ENCODE data around the gene GET3. TPM values are rescaled to one million over a fixed set of nuclear protein-coding genes. Genes with fewer than 3 reads are reported as not detected.
"Not testable (repeated sequence)": the region's sequence is repeated elsewhere in the genome, so short reads cannot be mapped to it uniquely, and the experiment has no call there.

The GET3 gene
- polyA plus RNA-seq, 6 donors from 2014 or later: 46.3 to 105 (median 53.5) TPM

DNA sequence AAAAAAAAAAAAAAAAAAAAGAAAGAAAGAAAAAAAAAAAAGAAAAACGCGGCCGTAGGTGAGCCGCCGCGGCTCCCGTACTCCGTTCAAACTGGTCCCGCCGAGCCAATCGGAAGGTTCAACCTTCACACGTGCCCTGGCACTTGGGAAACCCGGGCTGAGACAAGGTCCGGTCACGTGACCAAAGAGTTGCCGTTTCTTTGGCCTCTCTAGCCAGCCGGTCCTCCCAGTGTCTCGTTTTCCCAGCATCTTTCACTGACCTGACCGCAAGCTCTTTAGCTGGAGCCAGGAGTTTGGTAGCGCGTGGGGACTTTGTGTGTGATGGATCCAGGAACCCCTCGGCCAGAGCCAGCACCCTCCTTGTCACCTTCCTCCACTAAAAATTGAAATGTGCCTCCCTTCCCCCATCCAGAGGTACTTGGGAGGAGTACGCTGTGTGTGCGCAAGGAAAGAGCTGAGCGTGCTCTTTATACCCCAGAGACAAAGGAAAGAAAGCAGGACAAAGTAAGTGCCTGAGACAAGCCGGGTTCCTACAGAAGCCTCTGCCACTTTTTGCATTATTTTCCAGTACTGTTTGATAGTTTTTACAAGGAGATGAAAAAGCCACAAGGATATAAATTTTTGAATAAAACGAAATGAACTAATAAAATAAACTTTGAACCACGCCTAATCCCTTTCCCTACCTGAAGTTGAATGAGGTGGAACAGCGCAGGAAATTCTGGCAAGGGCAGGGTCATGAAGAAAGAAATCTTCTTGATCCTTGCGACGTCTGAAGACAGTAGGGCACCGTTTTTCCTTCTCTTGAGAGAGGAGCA lies 14.5 kb upstream of the GET3 start:
- H3K36me3 Mint-ChIP-seq: no peaks in the 10 kb centered on the region
- peak; percentile 91 to 92 for ATAC-seq (ENCODE audit: low read depth in 2 of 2)
- DNase-seq: peak; percentile 90
- H3K27me3 Mint-ChIP-seq: no peaks in the 10 kb centered on the region
- no peaks in the 10 kb centered on the region for H3K9me3 Mint-ChIP-seq
- H3K4me3 Mint-ChIP-seq: peak overlapping the region; percentile 85 to 98 (median 96)
- peaks cover 37 to 55% (median 44%) of the 10 kb centered on the region in 3 donors for H3K4me1 Mint-ChIP-seq
- peak overlapping the region; percentile 79 to 96 (median 93) for H3K27ac Mint-ChIP-seq

DNA sequence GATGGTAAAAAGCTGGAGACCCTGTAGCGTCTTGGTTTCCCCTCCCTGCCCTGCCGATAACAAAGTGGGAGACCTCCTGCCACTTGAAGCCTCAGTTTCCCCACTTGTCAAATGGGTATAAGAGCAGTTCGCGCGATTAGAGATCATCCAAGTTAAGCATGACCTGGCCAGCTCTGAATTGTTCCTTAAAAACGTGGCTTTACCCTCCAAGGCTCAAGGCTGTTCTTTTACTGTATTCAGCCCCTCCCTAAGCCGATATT lies 14.0 kb upstream of the GET3 start:
- H3K4me3 Mint-ChIP-seq: peak overlapping the region; percentile 85 to 98 (median 96)
- H3K9me3 Mint-ChIP-seq: no peaks in the 10 kb centered on the region
- ATAC-seq (ENCODE audit: low read depth in 2 of 2) (no peak), DNase-seq (no peak)
- H3K27me3 Mint-ChIP-seq: no peaks in the 10 kb centered on the region
- H3K4me1 Mint-ChIP-seq: peaks cover 37 to 58% (median 50%) of the 10 kb centered on the region in 3 donors
- peak overlapping the region in 5 of 6 donors; percentile 1 to 96 (median 91) for H3K27ac Mint-ChIP-seq
- H3K36me3 Mint-ChIP-seq: no peaks in the 10 kb centered on the region

GRCh38 chr19:12723641-12724426 lies 13.5 kb upstream of the GET3 start, which contains the start of gene TNPO2:
Gene TNPO2, minus strand, starts transcription at chr19:12723932. Its CDS starts 2,955 bp downstream, at chr19:12720977.
- no peaks in the 10 kb centered on the region for H3K36me3 Mint-ChIP-seq
- no peaks in the 10 kb centered on the region for H3K9me3 Mint-ChIP-seq
- H3K27ac Mint-ChIP-seq: peak within 1 kb of the TSS; percentile 91 to 99 (median 94)
- peaks cover 37 to 58% (median 55%) of the 10 kb centered on the region in 3 donors for H3K4me1 Mint-ChIP-seq
- DNase-seq (peak; percentile 56), ATAC-seq (ENCODE audit: low read depth in 2 of 2) (peak; percentile 35 to 38)
- no peaks in the 10 kb centered on the region for H3K27me3 Mint-ChIP-seq
- H3K4me3 Mint-ChIP-seq: peak within 1 kb of the TSS; percentile 85 to 98 (median 96)

- not testable (repeated sequence) for H3K27ac Mint-ChIP-seq; H3K9me3 Mint-ChIP-seq; ATAC-seq (ENCODE audit: low read depth in 2 of 2); H3K27me3 Mint-ChIP-seq; DNase-seq
- H3K4me1 Mint-ChIP-seq: peaks cover 47 to 69% (median 63%) of the 10 kb centered on the region in 3 donors
- peak overlapping the region in 1 of 8 donors; percentile 55 for H3K4me3 Mint-ChIP-seq
- H3K36me3 Mint-ChIP-seq: peaks cover 7 to 10% of the 10 kb centered on the region in 2 donors
These were observed 11.7 kb upstream of the GET3 start for GRCh38 chr19:12725612-12726011.

GRCh38 chr19:12726988-12727316 lies 10.3 kb upstream of the GET3 start:
- Mint-ChIP-seq H3K27me3 (no peaks in the 10 kb centered on the region), H3K4me3 (peak overlapping the region in 2 of 8 donors; percentile 41 to 80), H3K36me3 (peaks cover 9 to 12% of the 10 kb centered on the region in 2 donors), H3K27ac (no peak overlapping the region), H3K9me3 (no peaks in the 10 kb centered on the region), H3K4me1 (peaks cover 38 to 66% (median 57%) of the 10 kb centered on the region in 3 donors)
- ATAC-seq (ENCODE audit: low read depth in 2 of 2) (no peak), DNase-seq (no peak)

GRCh38 chr19:12727745-12728433 lies 9.4 kb upstream of the GET3 start:
- no peak for DNase-seq
- Mint-ChIP-seq H3K36me3 (peaks cover 9 to 12% of the 10 kb centered on the region in 2 donors), H3K4me1 (peaks cover 39 to 70% (median 60%) of the 10 kb centered on the region in 3 donors), H3K27ac (peak overlapping the region in 2 of 6 donors; percentile 39 to 81), H3K27me3 (no peaks in the 10 kb centered on the region), H3K9me3 (no peaks in the 10 kb centered on the region), H3K4me3 (no peak overlapping the region)
- ATAC-seq (ENCODE audit: low read depth in 2 of 2): no peak

- Mint-ChIP-seq H3K36me3 (peaks cover 9 to 12% of the 10 kb centered on the region in 2 donors), H3K27ac (peak overlapping the region in 5 of 6 donors; percentile 1 to 94 (median 81)), H3K9me3 (no peaks in the 10 kb centered on the region), H3K4me3 (peak overlapping the region; percentile 54 to 82 (median 70)), H3K27me3 (no peaks in the 10 kb centered on the region), H3K4me1 (peaks cover 36 to 66% (median 54%) of the 10 kb centered on the region in 3 donors)
- DNase-seq: no peak
- ATAC-seq (ENCODE audit: low read depth in 2 of 2): peak in 1 of 2 donors; percentile 15
These were observed 7.2 kb upstream of the GET3 start for GRCh38 chr19:12730064-12730463.

- H3K9me3 Mint-ChIP-seq: no peaks in the 10 kb centered on the region
- ATAC-seq (ENCODE audit: low read depth in 2 of 2): no peak
- peaks cover 9 to 12% of the 10 kb centered on the region in 2 donors for H3K36me3 Mint-ChIP-seq
- H3K27ac Mint-ChIP-seq: no peak overlapping the region
- peak overlapping the region in 5 of 8 donors; percentile 4 to 97 (median 35) for H3K4me3 Mint-ChIP-seq
- no peak for DNase-seq
- no peaks in the 10 kb centered on the region for H3K27me3 Mint-ChIP-seq
- H3K4me1 Mint-ChIP-seq: peaks cover 35 to 64% (median 56%) of the 10 kb centered on the region in 3 donors
These were observed 6.0 kb upstream of the GET3 start for GRCh38 chr19:12731337-12731736.

DNA sequence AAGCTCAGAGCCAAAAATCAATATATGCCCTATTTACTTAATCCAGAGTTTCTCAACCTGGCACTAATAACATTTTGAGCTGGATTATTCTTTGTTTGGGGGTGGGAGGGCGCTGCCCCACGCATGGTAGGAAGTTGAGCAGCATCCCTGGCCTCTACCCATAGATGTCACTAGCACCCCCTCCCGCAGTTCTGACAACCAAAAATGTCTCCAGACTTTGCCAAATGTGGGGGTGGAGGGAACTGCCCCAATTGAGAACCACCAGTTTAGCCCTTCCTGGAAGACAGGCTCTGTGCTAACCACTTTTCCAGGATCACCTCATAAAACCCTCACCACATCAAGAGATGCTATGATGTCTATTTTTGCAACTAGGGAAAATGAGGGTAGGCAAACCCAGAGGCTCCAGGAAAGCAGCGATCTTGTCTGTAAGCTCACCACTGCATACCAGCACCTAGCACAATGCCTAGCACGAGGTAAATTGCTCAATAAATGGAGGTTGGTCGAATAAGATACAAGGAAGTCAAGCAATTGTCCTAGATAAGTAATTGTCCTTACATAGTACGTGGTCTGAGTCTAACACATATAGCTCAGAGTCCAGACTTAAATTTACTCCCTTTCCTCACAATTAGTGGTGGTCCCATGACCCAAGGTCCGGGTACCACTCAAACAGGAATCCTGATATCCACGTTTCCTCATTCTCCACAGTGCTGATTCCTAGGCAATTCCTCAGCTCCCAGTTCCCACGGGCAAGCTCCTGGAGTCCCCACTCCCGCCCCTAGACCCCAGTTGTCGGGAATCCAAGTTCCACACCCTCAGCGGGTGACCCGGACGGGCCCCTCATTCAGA lies 3.7 kb upstream of the GET3 start:
- no peaks in the 10 kb centered on the region for H3K27me3 Mint-ChIP-seq
- H3K36me3 Mint-ChIP-seq: peaks cover 9 to 14% of the 10 kb centered on the region in 2 donors
- DNase-seq: peak; percentile 41
- ATAC-seq (ENCODE audit: low read depth in 2 of 2): peak; percentile 8 to 15
- peak overlapping the region; percentile 94 to 99 (median 97) for H3K27ac Mint-ChIP-seq
- H3K4me1 Mint-ChIP-seq: peaks cover 47 to 73% (median 65%) of the 10 kb centered on the region in 3 donors
- H3K9me3 Mint-ChIP-seq: no peaks in the 10 kb centered on the region
- H3K4me3 Mint-ChIP-seq: peak overlapping the region; percentile 89 to 99 (median 96)

- Mint-ChIP-seq H3K27me3 (no peaks in the 10 kb centered on the region), H3K9me3 (peaks cover 0 to 2% (median 0%) of the 10 kb centered on the region in 7 donors), H3K27ac (peak overlapping the region in 5 of 6 donors; percentile 96 to 99 (median 98)), H3K36me3 (peaks cover 3 to 7% of the 10 kb centered on the region in 2 donors), H3K4me3 (peak overlapping the region; percentile 89 to 100 (median 100)), H3K4me1 (peaks cover 30 to 46% (median 40%) of the 10 kb centered on the region in 3 donors)
- DNase-seq: no peak
- no peak for ATAC-seq (ENCODE audit: low read depth in 2 of 2)
These were observed 596 bp downstream of the GET3 start for GRCh38 chr19:12737835-12738351.

DNA sequence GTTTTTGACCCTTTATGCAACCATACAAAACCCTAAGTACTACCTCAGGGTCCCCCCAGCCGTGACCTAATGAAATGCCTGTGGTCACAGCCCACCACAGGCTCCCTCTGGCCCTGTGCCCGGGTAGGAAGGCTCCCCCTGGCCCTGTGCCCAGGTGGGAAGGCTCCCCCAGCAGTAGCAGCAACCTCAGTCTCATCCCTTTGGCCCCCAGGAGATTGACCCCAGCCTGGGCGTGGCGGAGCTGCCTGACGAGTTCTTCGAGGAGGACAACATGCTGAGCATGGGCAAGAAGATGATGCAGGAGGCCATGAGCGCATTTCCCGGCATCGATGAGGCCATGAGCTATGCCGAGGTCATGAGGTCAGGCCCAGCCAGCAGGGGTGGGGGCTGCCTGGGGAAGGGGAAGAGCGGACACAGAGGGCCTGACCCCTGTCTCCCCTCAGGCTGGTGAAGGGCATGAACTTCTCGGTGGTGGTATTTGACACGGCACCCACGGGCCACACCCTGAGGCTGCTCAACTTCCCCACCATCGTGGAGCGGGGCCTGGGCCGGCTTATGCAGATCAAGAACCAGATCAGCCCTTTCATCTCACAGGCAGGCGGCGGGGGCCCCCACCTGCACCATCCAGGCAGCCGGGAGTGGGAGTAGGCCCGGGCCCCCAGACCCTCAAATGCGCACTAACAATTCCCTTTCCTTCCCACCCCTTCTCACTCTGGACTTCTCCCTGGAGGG lies 8.0 kb downstream of the GET3 start:
- ATAC-seq (ENCODE audit: low read depth in 2 of 2): no peak
- Mint-ChIP-seq H3K9me3 (peaks cover 5 to 13% (median 9%) of the 10 kb centered on the region in 7 donors), H3K27ac (peak overlapping the region in 1 of 6 donors; percentile 54), H3K4me3 (no peak overlapping the region), H3K27me3 (peaks cover 0 to 15% (median 5%) of the 10 kb centered on the region in 3 donors), H3K36me3 (peaks cover 17 to 27% of the 10 kb centered on the region in 2 donors), H3K4me1 (peaks cover 6 to 30% (median 8%) of the 10 kb centered on the region in 3 donors)
- DNase-seq: no peak
